Gastroesophageal sphincter (tissue), 4 donors: ENCODE measurements around the gene PYY. TPM values are rescaled to one million over a fixed set of nuclear protein-coding genes. Genes with fewer than 3 reads are reported as not detected.
A peak's percentile ranks its signal among the peaks of the same experiment; 100 is the strongest.
"Not testable (repeated sequence)": the region's sequence is repeated elsewhere in the genome, so short reads cannot be mapped to it uniquely, and the experiment has no call there.

ENCODE experiments used
- ATAC-seq: fragments of 150-250 bp; one replicate; pipeline ENCODE4 v1.9.1; 2016; ENCODE audit warnings: mild to moderate bottlenecking, moderate library complexity
- H3K27ac ChIP-seq, 4 donors: fragments of 200-600 bp; sonication (generic) in 3 of 4; 1 replicate in 3 of 4; 2 replicates in 1 of 4; pipeline ENCODE4 v1.5.1; 2016 to 2019
- H3K27me3 ChIP-seq: fragments of 200-600 bp; sonication (generic); one replicate; pipeline ENCODE4 v1.5.1; 2019
- H3K36me3 ChIP-seq, 2 donors: fragments of 200-600 bp; sonication (generic); one replicate each; pipeline ENCODE4 v1.5.1; 2019; ENCODE audit warnings: control low read depth in 1 of 2
- H3K4me1 ChIP-seq, 3 donors: fragments of 200-600 bp; sonication (generic); 1 replicate in 2 of 3; 2 replicates in 1 of 3; pipeline ENCODE4 v1.5.1; 2016 to 2019; ENCODE audit warnings: control low read depth in 2 of 3
- H3K4me3 ChIP-seq, 2 donors: fragments of 200-600 bp; sonication (generic); one replicate each; pipeline ENCODE4 v1.5.1; 2019; ENCODE audit warnings: mild to moderate bottlenecking in 1 of 2, moderate library complexity in 1 of 2
- H3K9me3 ChIP-seq, 3 donors: fragments of 200-600 bp; sonication (generic); one replicate each; pipeline ENCODE4 v1.5.1; 2017 to 2019; ENCODE audit warnings: control low read depth in 2 of 3
- EP300 ChIP-seq: sonication (generic); formaldehyde crosslinking; IDR thresholded peaks from one replicate; pipeline ENCODE4 v1.6.1; 2017; ENCODE audit warnings: antibody characterized with exemption, mild to moderate bottlenecking
- POLR2A ChIP-seq, 2 donors: fragments of 450-650 bp; IDR thresholded peaks; one replicate each; pipeline ENCODE4 v1.6.1; 2017; ENCODE audit warnings: antibody characterized with exemption in 2 of 2, mild to moderate bottlenecking in 2 of 2, moderate library complexity in 1 of 2
- POLR2AphosphoS5 ChIP-seq: sonication (generic); formaldehyde crosslinking; IDR thresholded peaks from one replicate; pipeline ENCODE4 v1.6.1; 2017; ENCODE audit warnings: antibody characterized with exemption
- WGBS, 2 donors: methylation state at CpG; one replicate each; pipeline ENCODE4 v1.1.5; 2018; ENCODE audit warnings: low coverage in 1 of 2; 5-methylcytosine and 5-hydroxymethylcytosine counted together
- total RNA-seq, 4 donors: library from RNA; depleted of rRNA; stranded (reverse); fragments of >200 nt; gene quantifications; one replicate each; pipeline ENCODE4 v1.1.0, GENCODE V29; 2016
- TF ChIP-seq, protein P1 (sequence below), 4 experiments: fragments of 200-600 bp in 2 of 4; fragments of 450-650 bp in 2 of 4; sonication (generic) in 1 of 4; IDR thresholded peaks; one replicate each; pipeline ENCODE4 v1.5.1; 2017 to 2019; ENCODE audit warnings: antibody characterized with exemption in 4 of 4, mild to moderate bottlenecking in 2 of 4, moderate library complexity in 2 of 4

Gene PYY
- total RNA-seq, 4 donors from 2014 or later, result not detected

GRCh38 chr17:43999024-43999423 is 45.3 kb upstream of the PYY start:
- Histone ChIP-seq H3K4me1 (peaks cover 0 to 13% (median 4%) of the 10 kb centered on the region in 3 donors), H3K4me3 (no peak overlapping the region), H3K9me3 (no peaks in the 10 kb centered on the region), H3K36me3 (no peaks in the 10 kb centered on the region), H3K27me3 (peaks cover 24% of the 10 kb centered on the region), H3K27ac (no peak overlapping the region)
- 86 to 87% methylated on average over 4 of the region's 4 CpGs for WGBS, 2 donors
- TF ChIP-seq EP300, result no peak
- TF ChIP-seq POLR2A (IDR thresholded peaks at IDR 0.05), result no peak
- no peak for ATAC-seq

DNA sequence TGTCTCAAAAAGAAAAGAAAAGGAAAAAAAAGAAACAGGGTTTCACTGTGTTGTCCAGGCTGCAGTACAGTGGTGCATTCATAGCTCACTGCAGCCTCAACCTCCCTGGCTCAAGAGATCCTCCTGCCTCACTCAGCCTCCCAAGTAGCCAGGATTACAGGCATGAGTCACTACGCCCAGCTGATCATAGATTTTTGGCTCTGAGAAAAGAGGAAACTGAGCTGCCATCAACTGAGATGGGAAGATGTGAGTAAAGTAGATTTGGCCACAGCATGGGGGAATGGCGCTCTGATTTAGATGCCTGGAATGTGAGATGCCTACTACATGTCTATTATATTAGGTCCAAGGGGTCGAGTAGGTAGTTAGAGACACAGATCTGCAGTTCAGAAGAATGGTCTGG is 44.8 kb upstream of the PYY start:
- Histone ChIP-seq H3K4me3 (no peak overlapping the region), H3K27me3 (peaks cover 19% of the 10 kb centered on the region), H3K9me3 (no peaks in the 10 kb centered on the region), H3K27ac (no peak overlapping the region), H3K36me3 (no peaks in the 10 kb centered on the region), H3K4me1 (peaks cover 0 to 13% (median 4%) of the 10 kb centered on the region in 3 donors)
- WGBS, 2 donors, result 59% methylated on average over 3 of the region's 3 CpGs; no CpG with 5 or more reads in 1 of the 2 donors
- no peak for TF ChIP-seq POLR2A (IDR thresholded peaks at IDR 0.05)
- no peak for TF ChIP-seq POLR2AphosphoS5
- TF ChIP-seq EP300, result no peak
- TF ChIP-seq, protein P1, sequence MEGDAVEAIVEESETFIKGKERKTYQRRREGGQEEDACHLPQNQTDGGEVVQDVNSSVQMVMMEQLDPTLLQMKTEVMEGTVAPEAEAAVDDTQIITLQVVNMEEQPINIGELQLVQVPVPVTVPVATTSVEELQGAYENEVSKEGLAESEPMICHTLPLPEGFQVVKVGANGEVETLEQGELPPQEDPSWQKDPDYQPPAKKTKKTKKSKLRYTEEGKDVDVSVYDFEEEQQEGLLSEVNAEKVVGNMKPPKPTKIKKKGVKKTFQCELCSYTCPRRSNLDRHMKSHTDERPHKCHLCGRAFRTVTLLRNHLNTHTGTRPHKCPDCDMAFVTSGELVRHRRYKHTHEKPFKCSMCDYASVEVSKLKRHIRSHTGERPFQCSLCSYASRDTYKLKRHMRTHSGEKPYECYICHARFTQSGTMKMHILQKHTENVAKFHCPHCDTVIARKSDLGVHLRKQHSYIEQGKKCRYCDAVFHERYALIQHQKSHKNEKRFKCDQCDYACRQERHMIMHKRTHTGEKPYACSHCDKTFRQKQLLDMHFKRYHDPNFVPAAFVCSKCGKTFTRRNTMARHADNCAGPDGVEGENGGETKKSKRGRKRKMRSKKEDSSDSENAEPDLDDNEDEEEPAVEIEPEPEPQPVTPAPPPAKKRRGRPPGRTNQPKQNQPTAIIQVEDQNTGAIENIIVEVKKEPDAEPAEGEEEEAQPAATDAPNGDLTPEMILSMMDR (IDR thresholded peaks at IDR 0.05), result no peak
- no peak for ATAC-seq

GRCh38 chr17:43997180-43997579 is 43.4 kb upstream of the PYY start:
- Histone ChIP-seq H3K4me1 (peaks cover 0 to 13% (median 4%) of the 10 kb centered on the region in 3 donors), H3K27me3 (peaks cover 13% of the 10 kb centered on the region)
- 80% methylated on average over 1 of the region's 5 CpGs; no CpG with 5 or more reads in 1 of the 2 donors for WGBS, 2 donors
- not testable (repeated sequence) for H3K27ac ChIP-seq, ATAC-seq, H3K36me3 ChIP-seq, H3K9me3 ChIP-seq, H3K4me3 ChIP-seq

DNA sequence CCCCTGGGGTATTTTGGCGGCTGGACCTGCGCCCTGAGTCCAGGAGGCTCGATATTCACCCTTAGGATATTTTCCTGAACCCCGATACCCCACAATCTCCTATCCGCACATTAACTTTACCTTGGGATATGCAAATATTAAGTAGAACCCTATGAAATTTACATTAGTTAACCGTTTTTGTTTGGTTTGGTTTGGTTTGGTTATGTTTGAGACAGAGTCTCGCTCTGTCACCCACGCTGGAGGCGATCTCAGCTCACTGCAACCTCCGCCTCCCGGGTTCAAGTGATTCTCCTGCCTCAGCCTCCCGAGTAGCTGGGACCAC is 41.4 kb upstream of the PYY start:
- TF ChIP-seq EP300 (no peak), POLR2A (IDR thresholded peaks at IDR 0.05) (no peak), POLR2AphosphoS5 (no peak)
- TF ChIP-seq, protein P1 (IDR thresholded peaks at IDR 0.05), result no peak
- no peaks in the 10 kb centered on the region for H3K36me3 ChIP-seq
- WGBS, 2 donors, result 0 to 15% methylated on average over 4 to 12 of the region's 12 CpGs
- H3K4me3 ChIP-seq, result peak overlapping the region in 1 of 2 donors; percentile 35
- peaks cover 6% of the 10 kb centered on the region for H3K27me3 ChIP-seq
- no peak overlapping the region for H3K27ac ChIP-seq
- ATAC-seq, result no peak
- H3K4me1 ChIP-seq, result peaks cover 0 to 13% (median 4%) of the 10 kb centered on the region in 3 donors
- no peaks in the 10 kb centered on the region for H3K9me3 ChIP-seq

DNA sequence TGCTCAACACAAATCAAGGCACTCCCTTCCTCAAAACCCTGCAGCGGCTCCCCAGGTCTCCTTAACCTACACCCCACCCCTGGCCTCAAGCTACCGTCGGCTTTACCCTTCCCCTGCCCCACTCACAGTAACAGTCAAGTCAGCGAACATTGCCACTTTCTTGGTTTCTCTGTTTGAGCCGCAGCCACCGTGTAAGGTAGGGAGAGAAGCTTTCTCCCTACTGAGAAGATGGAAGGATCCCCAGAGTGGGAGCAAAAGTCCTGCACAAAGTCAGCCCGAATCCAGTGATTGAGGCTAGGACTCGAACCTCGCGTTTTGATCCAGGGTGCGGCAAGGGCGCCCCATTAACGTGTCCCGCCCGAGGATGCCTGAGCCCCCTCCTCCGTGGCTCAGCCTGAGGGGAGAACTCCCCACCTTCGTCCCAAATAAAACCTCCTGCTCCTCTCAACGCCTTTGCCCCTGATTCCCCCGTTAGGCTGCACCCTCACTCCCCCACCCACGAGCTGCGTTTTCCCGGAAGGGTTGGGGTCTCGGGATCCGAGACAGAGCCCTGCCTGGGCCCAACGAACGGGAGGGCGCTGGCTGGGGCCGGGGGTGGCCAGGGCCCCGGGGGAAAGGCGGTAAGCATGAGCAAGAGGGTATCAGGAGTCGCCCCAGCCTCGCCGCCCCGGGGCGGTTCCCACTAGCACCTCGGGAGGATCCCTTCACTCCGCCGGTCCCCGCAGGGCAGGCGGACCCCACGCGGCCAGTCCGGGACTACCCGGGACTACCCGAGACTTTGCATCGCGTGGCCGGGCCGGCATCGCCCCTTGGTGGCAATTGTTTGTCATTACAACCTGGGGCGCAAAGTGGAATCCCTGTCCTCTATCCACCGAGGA is 40.8 kb upstream of the PYY start:
- peaks cover 6% of the 10 kb centered on the region for H3K27me3 ChIP-seq
- no peak overlapping the region for H3K27ac ChIP-seq
- no peak for TF ChIP-seq POLR2AphosphoS5
- TF ChIP-seq, protein P1 (IDR thresholded peaks at IDR 0.05), result peak in 3 of 4 experiments; percentile 78 to 90 (median 85)
- no peak for TF ChIP-seq POLR2A (IDR thresholded peaks at IDR 0.05)
- peak; percentile 83 for ATAC-seq
- WGBS, 2 donors, result 12 to 46% methylated on average over 4 to 21 of the region's 52 CpGs
- H3K4me3 ChIP-seq, result peak overlapping the region in 1 of 2 donors; percentile 35
- no peaks in the 10 kb centered on the region for H3K9me3 ChIP-seq
- peaks cover 0 to 13% (median 4%) of the 10 kb centered on the region in 3 donors for H3K4me1 ChIP-seq
- H3K36me3 ChIP-seq, result no peaks in the 10 kb centered on the region

GRCh38 chr17:43992641-43993040 is 38.9 kb upstream of the PYY start:
- WGBS, 2 donors, result 90 to 93% methylated on average over 8 to 13 of the region's 14 CpGs

More at GRCh38 chr17:43992641-43993040, 38.9 kb upstream of the PYY start:
- H3K27me3 ChIP-seq, result peaks cover 18% of the 10 kb centered on the region
- H3K9me3 ChIP-seq, result no peaks in the 10 kb centered on the region
- no peak for ATAC-seq
- H3K36me3 ChIP-seq, result no peaks in the 10 kb centered on the region
- H3K4me3 ChIP-seq, result no peak overlapping the region
- TF ChIP-seq POLR2AphosphoS5, result no peak
- TF ChIP-seq POLR2A (IDR thresholded peaks at IDR 0.05), result no peak
- TF ChIP-seq, protein P1 (IDR thresholded peaks at IDR 0.05), result no peak
- no peak overlapping the region for H3K27ac ChIP-seq
- H3K4me1 ChIP-seq, result peaks cover 0 to 13% (median 4%) of the 10 kb centered on the region in 3 donors
